WTC11 (cell line): ENCODE results near the gene RNF151. TPM values are rescaled to one million over a fixed set of nuclear protein-coding genes. Genes with fewer than 3 reads are reported as not detected.

Experiments
- ATAC-seq: fragments of 200-7000 bp; cut with Tn5 transposase; 2 replicates; pipeline ENCODE4 v1.10.0; 2021; ENCODE audit warnings: mild to moderate bottlenecking, moderate library complexity
- CTCF ChIA-PET: fragments of 300-600 bp; sonication (Branson Sonifier 250); formaldehyde crosslinking; loops from one replicate; lab custom pipeline; 2021; ENCODE audit warnings: antibody characterized with exemption; lab: Charles Lee
- POLR2A ChIA-PET: fragments of 350-600 bp; sonication (Branson Sonifier 250); formaldehyde crosslinking; loops from one replicate; lab custom pipeline; 2021; ENCODE audit warnings: antibody characterized with exemption; lab: Charles Lee
- DNase-seq: peaks from one replicate; pipeline ENCODE4 v3.0.0; 2021; ENCODE audit warnings: low spot score
- H3K27ac Mint-ChIP-seq: 2 replicates; pipeline ENCODE4 v1.8.0; 2021; ENCODE audit warnings: mixed read lengths
- H3K27me3 Mint-ChIP-seq: 2 replicates; pipeline ENCODE4 v1.8.0; 2021; ENCODE audit warnings: low read depth, mild to moderate bottlenecking, moderate library complexity, mixed read lengths
- H3K36me3 Mint-ChIP-seq: 2 replicates; pipeline ENCODE4 v1.8.0; 2021; ENCODE audit warnings: mixed read lengths
- H3K4me1 Mint-ChIP-seq: 2 replicates; pipeline ENCODE4 v1.8.0; 2022; ENCODE audit warnings: mixed read lengths
- H3K4me3 Mint-ChIP-seq: 2 replicates; pipeline ENCODE4 v1.8.0; 2021; ENCODE audit warnings: mild to moderate bottlenecking, moderate library complexity, mixed read lengths
- H3K9me3 Mint-ChIP-seq: 2 replicates; pipeline ENCODE4 v1.8.0; 2021; ENCODE audit warnings: mixed read lengths
- AFF4 ChIP-seq: sonication (generic); formaldehyde crosslinking; IDR thresholded peaks from 2 replicates; pipeline ENCODE4 v1.8.1; 2023; ENCODE audit warnings: mild to moderate bottlenecking, missing genetic modification reagents, borderline replicate concordance
- CREB1 ChIP-seq: sonication (generic); formaldehyde crosslinking; IDR thresholded peaks from 2 replicates; pipeline ENCODE4 v1.8.0; 2023; ENCODE audit warnings: mild to moderate bottlenecking, missing genetic modification reagents
- FOXJ3 ChIP-seq: sonication (generic); formaldehyde crosslinking; IDR thresholded peaks from 2 replicates; pipeline ENCODE4 v1.9.0; 2021; ENCODE audit warnings: missing genetic modification reagents, mild to moderate bottlenecking, borderline replicate concordance
- FOXK1 ChIP-seq: sonication (generic); formaldehyde crosslinking; IDR thresholded peaks from 2 replicates; pipeline ENCODE4 v1.8.0; 2022; ENCODE audit warnings: mild to moderate bottlenecking, moderate library complexity, missing genetic modification reagents
- KAT7 ChIP-seq: sonication (generic); formaldehyde crosslinking; IDR thresholded peaks from 2 replicates; pipeline ENCODE4 v1.8.1; 2023; ENCODE audit warnings: missing genetic modification reagents, mild to moderate bottlenecking, borderline replicate concordance
- MYBL2 ChIP-seq: sonication (generic); formaldehyde crosslinking; IDR thresholded peaks from 2 replicates; pipeline ENCODE4 v1.8.1; 2023; ENCODE audit warnings: mild to moderate bottlenecking, moderate library complexity, missing genetic modification reagents
- NFATC4 ChIP-seq: fragments of 250-450 bp; sonication (Bioruptor Pico); IDR thresholded peaks from 2 replicates; pipeline ENCODE4 v1.9.0; 2021; ENCODE audit warnings: mild to moderate bottlenecking
- NR3C1 ChIP-seq: sonication (generic); formaldehyde crosslinking; conservative IDR thresholded peaks from 2 replicates; pipeline ENCODE4 v1.8.1; 2023; ENCODE audit warnings: low read depth, mild to moderate bottlenecking, missing genetic modification reagents
- PRRX2 ChIP-seq: fragments of 250-450 bp; sonication (Bioruptor Pico); IDR thresholded peaks from 2 replicates; pipeline ENCODE4 v1.8.0; 2021; ENCODE audit warnings: mild to moderate bottlenecking
- ZBTB21 ChIP-seq: sonication (generic); formaldehyde crosslinking; IDR thresholded peaks from 2 replicates; pipeline ENCODE4 v1.8.1; 2023; ENCODE audit warnings: mild to moderate bottlenecking, missing genetic modification reagents, borderline replicate concordance
- ZBTB43 ChIP-seq: sonication (generic); formaldehyde crosslinking; IDR thresholded peaks from 2 replicates; pipeline ENCODE4 v1.8.1; 2023; ENCODE audit warnings: mild to moderate bottlenecking, missing genetic modification reagents
- ZNF232 ChIP-seq: sonication (generic); formaldehyde crosslinking; IDR thresholded peaks from 2 replicates; pipeline ENCODE4 v1.8.0; 2022; ENCODE audit warnings: mild to moderate bottlenecking, missing genetic modification reagents
- ZNF416 ChIP-seq: fragments of 250-450 bp; sonication (Bioruptor Pico); IDR thresholded peaks from 2 replicates; pipeline ENCODE4 v1.9.0; 2021; ENCODE audit warnings: mild to moderate bottlenecking, inconsistent platforms
- ZNF423 ChIP-seq: fragments of 250-450 bp; sonication (Bioruptor Pico); IDR thresholded peaks from 2 replicates; pipeline ENCODE4 v2.1.2; 2022; ENCODE audit warnings: mild to moderate bottlenecking, moderate library complexity
- ZNF532 ChIP-seq: fragments of 250-450 bp; sonication (Bioruptor Pico); IDR thresholded peaks from 2 replicates; pipeline ENCODE4 v1.9.0; 2021; ENCODE audit warnings: mild to moderate bottlenecking, borderline replicate concordance
- total RNA-seq: library from RNA; stranded (reverse); gene quantifications from 3 replicates; pipeline ENCODE4 v1.2.3, GENCODE V29; 2021
- TF ChIP-seq, protein P1 (sequence below): sonication (generic); formaldehyde crosslinking; IDR thresholded peaks from 2 replicates; pipeline ENCODE4 v1.8.0; 2022; ENCODE audit warnings: mild to moderate bottlenecking, missing genetic modification reagents

The RNF151 gene
- total RNA-seq, 1 experiment from 2014 or later: 0.31 TPM

- no peak for TF ChIP-seq AFF4 (CRISPR knock-in tag)
- TF ChIP-seq PRRX2 (CRISPR knock-in tag): no peak
- peak; percentile 44; the same call in 1 of the 2 replicates for TF ChIP-seq FOXK1 (CRISPR knock-in tag)
- peak; percentile 78; the same call in 1 of the 2 replicates for TF ChIP-seq ZBTB21
- peak; percentile 58; the same call in 1 of the 2 replicates for TF ChIP-seq MYBL2
These were observed 23.6 kb upstream of the RNF151 start, which contains the start of gene MSRB1 (continued) for GRCh38 chr16:1942810-1943726.

- Mint-ChIP-seq H3K4me3 (peak overlapping the region; percentile 87), H3K4me1 (peaks cover 22% of the 10 kb centered on the region), H3K27me3 (peaks cover 16% of the 10 kb centered on the region), H3K9me3 (no peaks in the 10 kb centered on the region), H3K36me3 (no peaks in the 10 kb centered on the region), H3K27ac (no peak overlapping the region)
- CTCF ChIA-PET: interaction anchor here (0.6 to 0.8 kb wide), 2 partner anchors 59 to 1419 kb away, joined by 3 read pairs; no protein-coding TSS in a partner anchor
- no peak for ATAC-seq
- TF ChIP-seq, protein P1, sequence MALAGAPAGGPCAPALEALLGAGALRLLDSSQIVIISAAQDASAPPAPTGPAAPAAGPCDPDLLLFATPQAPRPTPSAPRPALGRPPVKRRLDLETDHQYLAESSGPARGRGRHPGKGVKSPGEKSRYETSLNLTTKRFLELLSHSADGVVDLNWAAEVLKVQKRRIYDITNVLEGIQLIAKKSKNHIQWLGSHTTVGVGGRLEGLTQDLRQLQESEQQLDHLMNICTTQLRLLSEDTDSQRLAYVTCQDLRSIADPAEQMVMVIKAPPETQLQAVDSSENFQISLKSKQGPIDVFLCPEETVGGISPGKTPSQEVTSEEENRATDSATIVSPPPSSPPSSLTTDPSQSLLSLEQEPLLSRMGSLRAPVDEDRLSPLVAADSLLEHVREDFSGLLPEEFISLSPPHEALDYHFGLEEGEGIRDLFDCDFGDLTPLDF (CRISPR knock-in tag): no peak
- TF ChIP-seq ZBTB43 (no peak), NFATC4 (CRISPR knock-in tag) (no peak), NR3C1 (CRISPR knock-in tag) (no peak), ZNF416 (CRISPR knock-in tag) (no peak), FOXJ3 (CRISPR knock-in tag) (no peak), CREB1 (CRISPR knock-in tag) (no peak), KAT7 (CRISPR knock-in tag) (no peak)
- DNase-seq: no peak
- POLR2A ChIA-PET: interaction anchor here (1.7 kb wide), 1 partner anchor 16 kb away, joined by 5 read pairs; no protein-coding TSS in a partner anchor
These were observed 21.9 kb upstream of the RNF151 start for GRCh38 chr16:1944612-1945199.

DNA sequence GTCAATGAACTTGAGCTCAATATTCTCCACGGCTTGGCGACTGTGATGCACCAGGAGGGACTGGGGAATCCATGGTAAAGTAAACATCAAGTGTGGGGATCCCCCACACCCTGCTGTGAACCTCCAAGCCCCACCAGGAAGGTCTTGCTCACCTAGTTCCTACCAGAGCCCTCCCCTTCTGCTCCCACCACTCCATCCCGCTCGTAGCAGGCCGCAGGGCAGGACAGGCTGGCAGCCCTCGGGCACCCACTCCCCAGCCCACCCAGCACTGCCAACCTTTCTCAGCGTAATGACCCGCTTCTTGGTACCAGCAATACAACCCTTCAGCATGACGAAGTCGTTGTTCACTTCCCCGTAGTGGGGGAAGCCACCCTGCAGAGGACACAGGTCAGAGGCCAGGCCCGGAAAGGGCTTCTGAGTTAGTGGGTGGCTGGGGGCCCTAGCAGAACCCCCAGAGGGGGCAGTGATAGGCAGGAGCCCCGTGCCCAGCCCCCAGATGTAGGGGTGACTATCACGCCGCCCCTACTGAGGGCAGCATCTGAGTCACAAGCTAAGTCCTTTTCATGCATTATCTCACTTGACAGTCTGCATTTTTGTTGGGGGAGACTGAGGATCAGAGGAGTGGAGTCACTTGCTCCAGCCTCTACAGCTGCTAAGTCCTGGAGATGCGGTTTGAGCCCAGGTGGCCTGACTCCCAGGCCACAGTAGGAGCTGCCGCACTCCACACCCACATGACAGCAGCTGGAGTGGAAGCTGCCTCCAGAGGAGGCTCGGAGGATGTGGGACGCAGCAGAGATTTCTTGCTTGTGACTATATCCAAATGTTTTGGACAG, 20.9 kb upstream of the RNF151 start:
- H3K27me3 Mint-ChIP-seq: peaks cover 16% of the 10 kb centered on the region
- H3K4me3 Mint-ChIP-seq: no peak overlapping the region
- no peak overlapping the region for H3K27ac Mint-ChIP-seq
- H3K4me1 Mint-ChIP-seq: peaks cover 22% of the 10 kb centered on the region
- ChIA-PET POLR2A (interaction anchor here (0.8 to 1.9 kb wide), 3 partner anchors 15 to 26 kb away, joined by 3 to 6 read pairs (median 3); partner anchors contain the start of genes RPS2 and TBL3), CTCF (interaction anchor here (0.5 to 2.8 kb wide), 14 partner anchors 13 to 163 kb away, joined by 3 to 13 read pairs (median 4); partner anchors contain the start of genes NUBP2, RPS2, SPSB3 and TBL3)
- no peaks in the 10 kb centered on the region for H3K9me3 Mint-ChIP-seq
- no peaks in the 10 kb centered on the region for H3K36me3 Mint-ChIP-seq
- no peak for DNase-seq
- no peak for ATAC-seq
- no peak for TF ChIP-seq ZNF232 (CRISPR knock-in tag)
- no peak for TF ChIP-seq ZNF532 (CRISPR knock-in tag)
- no peak for TF ChIP-seq PRRX2 (CRISPR knock-in tag)
- TF ChIP-seq ZNF423: no peak
